ENCODE data around the gene BMP10.

DNA sequence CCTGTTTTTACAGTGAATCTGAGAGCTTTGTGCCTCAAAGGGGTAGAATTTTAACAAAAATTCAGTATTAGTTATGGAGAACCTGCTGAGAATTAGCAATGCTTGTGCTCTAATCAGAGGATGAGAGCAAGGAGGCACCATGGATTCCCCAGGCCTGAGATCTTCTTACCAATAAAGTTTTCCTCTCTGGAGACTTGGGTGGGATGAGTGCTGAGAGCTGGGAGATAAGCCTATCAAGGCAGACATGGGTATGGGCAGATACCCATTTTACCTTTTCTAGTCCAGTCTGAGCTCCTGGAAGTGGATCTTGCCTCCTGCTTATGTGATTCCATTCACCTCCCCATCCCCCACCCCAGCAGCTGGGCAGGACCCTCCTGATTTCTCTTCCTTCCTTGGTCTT lies 53.9 kb downstream of the BMP10 start:
- TF ChIP-seq, protein P1, sequence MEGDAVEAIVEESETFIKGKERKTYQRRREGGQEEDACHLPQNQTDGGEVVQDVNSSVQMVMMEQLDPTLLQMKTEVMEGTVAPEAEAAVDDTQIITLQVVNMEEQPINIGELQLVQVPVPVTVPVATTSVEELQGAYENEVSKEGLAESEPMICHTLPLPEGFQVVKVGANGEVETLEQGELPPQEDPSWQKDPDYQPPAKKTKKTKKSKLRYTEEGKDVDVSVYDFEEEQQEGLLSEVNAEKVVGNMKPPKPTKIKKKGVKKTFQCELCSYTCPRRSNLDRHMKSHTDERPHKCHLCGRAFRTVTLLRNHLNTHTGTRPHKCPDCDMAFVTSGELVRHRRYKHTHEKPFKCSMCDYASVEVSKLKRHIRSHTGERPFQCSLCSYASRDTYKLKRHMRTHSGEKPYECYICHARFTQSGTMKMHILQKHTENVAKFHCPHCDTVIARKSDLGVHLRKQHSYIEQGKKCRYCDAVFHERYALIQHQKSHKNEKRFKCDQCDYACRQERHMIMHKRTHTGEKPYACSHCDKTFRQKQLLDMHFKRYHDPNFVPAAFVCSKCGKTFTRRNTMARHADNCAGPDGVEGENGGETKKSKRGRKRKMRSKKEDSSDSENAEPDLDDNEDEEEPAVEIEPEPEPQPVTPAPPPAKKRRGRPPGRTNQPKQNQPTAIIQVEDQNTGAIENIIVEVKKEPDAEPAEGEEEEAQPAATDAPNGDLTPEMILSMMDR (conservative IDR thresholded peaks at IDR 0.05; ENCODE audit: low read length): no peak
- TF ChIP-seq EZH2phosphoT487 (IDR thresholded peaks at IDR 0.05; ENCODE audit: borderline replicate concordance, low read depth, low read length): no peak

All from OCI-LY7 (cell line).